Progenitor cell of endocrine pancreas (in vitro differentiated cells): ENCODE data around the gene SYNE2. TPM values are rescaled to one million over a fixed set of nuclear protein-coding genes. Genes with fewer than 3 reads are reported as not detected.

Experiments used
- DNase-seq: peaks from one replicate; pipeline ENCODE4 v3.0.0; 2021; ENCODE audit warnings: low spot score; ENCODE audit not compliant: unreplicated experiment
- H3K27ac Mint-ChIP-seq: 2 replicates; pipeline ENCODE4 v1.8.0; 2021; ENCODE audit warnings: mild to moderate bottlenecking, moderate library complexity, mixed read lengths
- H3K27me3 Mint-ChIP-seq: 2 replicates; pipeline ENCODE4 v1.8.0; 2021; ENCODE audit warnings: mixed read lengths
- H3K36me3 Mint-ChIP-seq: 2 replicates; pipeline ENCODE4 v1.8.0; 2022; ENCODE audit warnings: mixed read lengths; ENCODE audit not compliant: insufficient read depth
- H3K4me1 Mint-ChIP-seq: 2 replicates; pipeline ENCODE4 v1.8.0; 2021; ENCODE audit warnings: low read depth, mixed read lengths
- H3K4me3 Mint-ChIP-seq: 2 replicates; pipeline ENCODE4 v1.8.0; 2021; ENCODE audit warnings: low read depth, mild to moderate bottlenecking, moderate library complexity, mixed read lengths
- H3K9me3 Mint-ChIP-seq: 2 replicates; pipeline ENCODE4 v1.8.0; 2021; ENCODE audit warnings: low read depth, mixed read lengths
- CTCF ChIP-seq: fragments of 200-600 bp; sonication (generic); IDR thresholded peaks from one replicate; pipeline ENCODE4 v1.5.0; 2021; ENCODE audit warnings: antibody characterized with exemption, mild to moderate bottlenecking; ENCODE audit not compliant: unreplicated experiment
- total RNA-seq: library from RNA; stranded (reverse); gene quantifications from 2 replicates; pipeline ENCODE4 v1.2.1, GENCODE V29; 2021

SYNE2 gene
- total RNA-seq, 1 donor from 2014 or later: 108 TPM

DNA sequence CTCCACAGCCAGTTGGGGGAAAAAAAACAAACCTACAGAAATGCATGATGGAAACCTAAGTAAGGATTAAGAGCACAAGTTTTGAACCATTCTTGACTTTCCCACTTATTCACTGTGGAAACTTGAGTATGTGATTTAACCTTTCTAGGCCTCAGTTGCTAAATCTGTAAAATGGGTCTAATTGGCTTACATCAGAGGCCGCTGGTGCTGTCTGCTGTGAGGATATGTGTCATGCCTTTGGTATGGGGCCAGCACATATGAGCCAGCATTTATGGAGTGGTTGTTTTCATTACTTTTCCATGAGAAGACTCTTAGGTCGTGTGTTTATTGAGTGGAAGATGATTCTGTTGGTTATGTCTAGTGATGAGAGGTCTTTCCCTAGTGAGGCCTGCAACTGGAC is 339.0 kb downstream of the SYNE2 start:
- Mint-ChIP-seq H3K9me3 (no peaks in the 10 kb centered on the region), H3K4me3 (no peak overlapping the region), H3K27me3 (no peaks in the 10 kb centered on the region), H3K27ac (no peak overlapping the region), H3K36me3 (peaks cover 30% of the 10 kb centered on the region), H3K4me1 (peaks cover 48% of the 10 kb centered on the region)
- TF ChIP-seq CTCF: no peak
- no peak for DNase-seq

GRCh38 chr14:64193821-64194220 is 341.0 kb downstream of the SYNE2 start:
- H3K27me3 Mint-ChIP-seq: no peaks in the 10 kb centered on the region
- H3K27ac Mint-ChIP-seq: peak overlapping the region; percentile 71
- H3K4me3 Mint-ChIP-seq: no peak overlapping the region
- H3K9me3 Mint-ChIP-seq: no peaks in the 10 kb centered on the region
- TF ChIP-seq CTCF: no peak
- H3K36me3 Mint-ChIP-seq: peaks cover 25% of the 10 kb centered on the region
- no peak for DNase-seq
- H3K4me1 Mint-ChIP-seq: peaks cover 50% of the 10 kb centered on the region

DNA sequence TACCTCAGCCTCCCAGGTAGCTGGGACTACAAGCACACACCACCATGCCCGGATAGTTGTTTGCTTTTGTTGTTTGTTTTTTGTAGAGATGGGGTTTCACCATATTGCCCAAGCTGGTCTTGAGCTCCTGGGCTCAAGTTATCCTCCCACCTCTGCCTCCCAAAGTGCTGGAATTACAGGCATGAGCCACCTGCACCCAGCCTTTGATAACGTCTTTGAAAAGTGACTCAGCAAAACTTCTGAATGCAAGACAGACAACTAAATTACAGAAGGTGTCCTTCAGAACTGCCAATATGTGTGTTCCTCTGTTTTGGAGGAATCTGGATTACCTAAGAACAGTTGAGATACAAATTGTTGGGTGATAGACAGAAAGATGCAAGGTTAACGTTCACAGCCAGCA is 341.6 kb downstream of the SYNE2 start:
- H3K4me1 Mint-ChIP-seq: peaks cover 50% of the 10 kb centered on the region
- H3K36me3 Mint-ChIP-seq: peaks cover 25% of the 10 kb centered on the region
- H3K27ac Mint-ChIP-seq: peak overlapping the region; percentile 30
- no peak overlapping the region for H3K4me3 Mint-ChIP-seq
- H3K9me3 Mint-ChIP-seq: no peaks in the 10 kb centered on the region
- no peak for TF ChIP-seq CTCF
- DNase-seq: no peak
- H3K27me3 Mint-ChIP-seq: no peaks in the 10 kb centered on the region

GRCh38 chr14:64195199-64195598 is 342.4 kb downstream of the SYNE2 start:
- TF ChIP-seq CTCF: no peak
- Mint-ChIP-seq H3K27ac (no peak overlapping the region), H3K9me3 (no peaks in the 10 kb centered on the region)

DNA sequence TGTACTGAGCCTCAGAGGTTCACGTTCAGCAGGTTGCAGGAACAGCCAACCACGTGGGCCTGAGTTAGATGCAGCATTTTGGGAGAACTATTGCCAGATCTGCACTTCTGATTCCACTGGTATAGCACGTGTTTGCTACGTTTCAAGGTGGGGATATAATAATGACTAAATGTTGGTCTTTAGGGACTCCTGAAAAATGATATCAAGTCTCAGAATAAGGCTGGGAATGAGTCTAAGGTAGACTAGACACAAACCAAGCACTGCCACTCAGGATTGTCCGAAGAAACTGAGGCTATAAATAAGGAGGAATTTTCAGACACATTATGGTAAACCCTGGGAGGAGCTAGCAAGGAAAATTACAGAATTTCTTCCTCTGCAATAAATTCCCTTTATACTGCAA is 343.3 kb downstream of the SYNE2 start:
- Mint-ChIP-seq H3K27me3 (no peaks in the 10 kb centered on the region), H3K4me3 (peak overlapping the region; percentile 6), H3K36me3 (peaks cover 16% of the 10 kb centered on the region), H3K9me3 (no peaks in the 10 kb centered on the region), H3K4me1 (peaks cover 62% of the 10 kb centered on the region), H3K27ac (peak overlapping the region; percentile 14)
- no peak for TF ChIP-seq CTCF
- DNase-seq: no peak

More at GRCh38 chr14:64195199-64195598, 342.4 kb downstream of the SYNE2 start:
- DNase-seq: no peak
- Mint-ChIP-seq H3K27me3 (no peaks in the 10 kb centered on the region), H3K4me3 (no peak overlapping the region), H3K36me3 (peaks cover 21% of the 10 kb centered on the region), H3K4me1 (peaks cover 54% of the 10 kb centered on the region)
